Neural progenitor cell (in vitro differentiated cells): ENCODE data around the gene SYCN. TPM values are rescaled to one million over a fixed set of nuclear protein-coding genes. Genes with fewer than 3 reads are reported as not detected.
"Not testable (repeated sequence)": the region's sequence is repeated elsewhere in the genome, so short reads cannot be mapped to it uniquely, and the experiment has no call there.

Experiments
- DNase-seq: peaks from one replicate; pipeline ENCODE4 v3.0.0-alpha.2; 2016; ENCODE audit warnings: low spot score
- H2AFZ ChIP-seq: fragments of 200-600 bp; sonication (generic); replicated peaks from 2 replicates; pipeline ENCODE4 v1.6.1; 2016; ENCODE audit warnings: antibody characterized with exemption
- H3F3A ChIP-seq: fragments of 200-600 bp; sonication (generic); 2 replicates; pipeline ENCODE4 v1.6.1; 2016; ENCODE audit warnings: antibody characterized with exemption, low read depth
- H3K27ac ChIP-seq: fragments of 200-600 bp; sonication (generic); 2 replicates; pipeline ENCODE4 v1.5.1; 2016; ENCODE audit warnings: mild to moderate bottlenecking
- H3K27me3 ChIP-seq: fragments of 200-600 bp; sonication (generic); 2 replicates; pipeline ENCODE4 v1.6.1; 2016; ENCODE audit warnings: mild to moderate bottlenecking, moderate library complexity
- H3K36me3 ChIP-seq: fragments of 200-600 bp; sonication (generic); 2 replicates; pipeline ENCODE4 v1.5.1; 2016
- H3K4me1 ChIP-seq: fragments of 200-600 bp; sonication (generic); 2 replicates; pipeline ENCODE4 v1.6.1; 2016; ENCODE audit warnings: mixed run types
- H3K4me2 ChIP-seq: fragments of 200-600 bp; sonication (generic); 2 replicates; pipeline ENCODE4 v1.6.1; 2016
- H3K4me3 ChIP-seq: fragments of 200-600 bp; sonication (generic); 2 replicates; pipeline ENCODE4 v1.5.1; 2016
- H3K79me2 ChIP-seq: fragments of 200-600 bp; sonication (generic); 2 replicates; pipeline ENCODE4 v1.6.1; 2016; ENCODE audit warnings: low read depth
- H3K9ac ChIP-seq: fragments of 200-600 bp; sonication (generic); 2 replicates; pipeline ENCODE4 v1.6.1; 2016
- H3K9me3 ChIP-seq: fragments of 200-600 bp; sonication (generic); 2 replicates; pipeline ENCODE4 v1.5.1; 2016; ENCODE audit warnings: low read depth
- H4K20me1 ChIP-seq: fragments of 200-600 bp; sonication (generic); 2 replicates; pipeline ENCODE4 v1.6.1; 2016; ENCODE audit warnings: low read depth
- H3K27ac Mint-ChIP-seq: 3 replicates; pipeline ENCODE4 v1.8.0; 2021; ENCODE audit warnings: mixed read lengths
- H3K27me3 Mint-ChIP-seq: 2 replicates; pipeline ENCODE4 v1.8.0; 2022; ENCODE audit warnings: low read depth, mild to moderate bottlenecking, inconsistent platforms, moderate library complexity, mixed read lengths; ENCODE audit not compliant: insufficient read depth
- H3K36me3 Mint-ChIP-seq: 3 replicates; pipeline ENCODE4 v1.8.0; 2021; ENCODE audit warnings: mixed read lengths
- H3K4me1 Mint-ChIP-seq: 3 replicates; pipeline ENCODE4 v1.8.0; 2021; ENCODE audit warnings: mixed read lengths
- H3K4me3 Mint-ChIP-seq: 3 replicates; pipeline ENCODE4 v1.8.0; 2021; ENCODE audit warnings: mild to moderate bottlenecking, moderate library complexity, mixed read lengths
- H3K9me3 Mint-ChIP-seq: 3 replicates; pipeline ENCODE4 v1.8.0; 2020; ENCODE audit warnings: mixed read lengths
- CTCF ChIP-seq: fragments of 200-600 bp; sonication (generic); IDR thresholded peaks from 2 replicates; pipeline ENCODE4 v1.5.1; 2017; ENCODE audit warnings: antibody characterized with exemption, mild to moderate bottlenecking
- EZH2 ChIP-seq: fragments of 200-600 bp; sonication (generic); IDR thresholded peaks from 2 replicates; pipeline ENCODE4 v1.6.1; 2017; ENCODE audit warnings: antibody characterized with exemption, mild to moderate bottlenecking, moderate library complexity
- EZH2phosphoT487 ChIP-seq: fragments of 200-600 bp; sonication (generic); IDR thresholded peaks from 2 replicates; pipeline ENCODE4 v1.6.1; 2017; ENCODE audit warnings: antibody characterized with exemption
- total RNA-seq: library from RNA; depleted of rRNA; stranded (reverse); fragments of >200 nt; gene quantifications from 2 replicates; pipeline ENCODE4 v1.2.3, GENCODE V29; 2015; ENCODE audit warnings: low replicate concordance

Gene SYCN
- total RNA-seq, 1 donor from 2014 or later: not detected

- no peaks in the 10 kb centered on the region for H3K36me3 Mint-ChIP-seq
- Histone ChIP-seq H3K4me2 (no peak overlapping the region), H3K27ac (no peak overlapping the region), H4K20me1 (no peaks in the 10 kb centered on the region), H3K4me1 (no peaks in the 10 kb centered on the region), H3K4me3 (no peak overlapping the region), H3K36me3 (no peaks in the 10 kb centered on the region), H3K79me2 (no peaks in the 10 kb centered on the region), H3K27me3 (peaks cover 30% of the 10 kb centered on the region), H3K9me3 (no peaks in the 10 kb centered on the region), H3K9ac (no peak overlapping the region), H2AFZ (no peak overlapping the region), H3F3A (no peaks in the 10 kb centered on the region)
- no peak for DNase-seq
- H3K9me3 Mint-ChIP-seq: peaks cover 3% of the 10 kb centered on the region
- peaks cover 13% of the 10 kb centered on the region for H3K27me3 Mint-ChIP-seq
- H3K4me3 Mint-ChIP-seq: no peak overlapping the region
- no peaks in the 10 kb centered on the region for H3K4me1 Mint-ChIP-seq
- H3K27ac Mint-ChIP-seq: no peak overlapping the region
- no peak for TF ChIP-seq EZH2
- no peak for TF ChIP-seq EZH2phosphoT487
- TF ChIP-seq CTCF: no peak
These were observed 14.4 kb upstream of the SYCN start for GRCh38 chr19:39218230-39219007.

- H3K27ac Mint-ChIP-seq: no peak overlapping the region
These were observed 13.0 kb upstream of the SYCN start for GRCh38 chr19:39217094-39217493.

GRCh38 chr19:39215323-39215722 is 11.3 kb upstream of the SYCN start:
- H3K4me1 Mint-ChIP-seq, H3K36me3 Mint-ChIP-seq, H3K27ac Mint-ChIP-seq, H3K27me3 ChIP-seq, H3K4me1 ChIP-seq, H3K4me2 ChIP-seq, H3K9ac ChIP-seq, H3K79me2 ChIP-seq, DNase-seq, H3F3A ChIP-seq, H3K4me3 Mint-ChIP-seq, H3K4me3 ChIP-seq, H3K36me3 ChIP-seq, H3K27ac ChIP-seq, H2AFZ ChIP-seq, H4K20me1 ChIP-seq, H3K9me3 Mint-ChIP-seq, H3K9me3 ChIP-seq: not testable (repeated sequence)
- H3K27me3 Mint-ChIP-seq: peaks cover 12% of the 10 kb centered on the region

More at GRCh38 chr19:39217094-39217493, 13.0 kb upstream of the SYCN start:
- Histone ChIP-seq H3K27me3 (peaks cover 24% of the 10 kb centered on the region), H2AFZ (no peak overlapping the region), H3K9ac (no peak overlapping the region), H3K9me3 (no peaks in the 10 kb centered on the region), H3K27ac (no peak overlapping the region), H3K79me2 (no peaks in the 10 kb centered on the region), H3K36me3 (no peaks in the 10 kb centered on the region), H3K4me1 (no peaks in the 10 kb centered on the region), H4K20me1 (no peaks in the 10 kb centered on the region), H3K4me3 (no peak overlapping the region), H3K4me2 (no peak overlapping the region), H3F3A (no peaks in the 10 kb centered on the region)
- peak overlapping the region; percentile 9 for H3K4me3 Mint-ChIP-seq
- DNase-seq: no peak
- H3K36me3 Mint-ChIP-seq: no peaks in the 10 kb centered on the region
- peaks cover 13% of the 10 kb centered on the region for H3K27me3 Mint-ChIP-seq
- no peaks in the 10 kb centered on the region for H3K4me1 Mint-ChIP-seq
- TF ChIP-seq CTCF (no peak), EZH2 (no peak), EZH2phosphoT487 (no peak)
- H3K9me3 Mint-ChIP-seq: peaks cover 3% of the 10 kb centered on the region

- Mint-ChIP-seq H3K4me3 (no peak overlapping the region), H3K27ac (no peak overlapping the region), H3K27me3 (peaks cover 10% of the 10 kb centered on the region), H3K36me3 (no peaks in the 10 kb centered on the region), H3K9me3 (peaks cover 3% of the 10 kb centered on the region), H3K4me1 (no peaks in the 10 kb centered on the region)
- Histone ChIP-seq H3K9ac (no peak overlapping the region), H3F3A (no peaks in the 10 kb centered on the region), H3K27me3 (no peaks in the 10 kb centered on the region), H3K36me3 (no peaks in the 10 kb centered on the region), H2AFZ (no peak overlapping the region), H4K20me1 (no peaks in the 10 kb centered on the region), H3K4me3 (no peak overlapping the region), H3K9me3 (no peaks in the 10 kb centered on the region), H3K4me1 (no peaks in the 10 kb centered on the region), H3K27ac (no peak overlapping the region), H3K79me2 (no peaks in the 10 kb centered on the region), H3K4me2 (no peak overlapping the region)
- no peak for TF ChIP-seq EZH2
- peak; percentile 63 for TF ChIP-seq CTCF
- TF ChIP-seq EZH2phosphoT487: no peak
- DNase-seq: peak; percentile 71
These were observed 8.3 kb upstream of the SYCN start for GRCh38 chr19:39212375-39212742.
